HTR-8/SVneo (cell line): Measurements from ENCODE around the gene RALGPS1.
"Not testable (repeated sequence)": the region's sequence is repeated elsewhere in the genome, so short reads cannot be mapped to it uniquely, and the experiment has no call there.

ENCODE experiments used
- DNase-seq: peaks from one replicate; pipeline ENCODE4 v3.0.0; 2011; ENCODE audit warnings: low spot score, mixed read lengths; ENCODE audit not compliant: insufficient read length
- FAIRE-seq: peaks from 2 replicates; lab custom pipeline; 2011; peaks lifted over from hg19 to GRCh38; lab: Jason Lieb, UNC

Gene RALGPS1

GRCh38 chr9:127142931-127143464 is 228.4 kb downstream of the RALGPS1 start:
- FAIRE-seq (no peak), DNase-seq (no peak)

GRCh38 chr9:127143920-127144465 is 229.4 kb downstream of the RALGPS1 start:
- FAIRE-seq (no peak), DNase-seq (no peak)

- FAIRE-seq (no peak), DNase-seq (no peak)
Measured at GRCh38 chr9:127144670-127145445, 230.3 kb downstream of the RALGPS1 start.

- not testable (repeated sequence) for DNase-seq, FAIRE-seq
Measured at GRCh38 chr9:127146841-127147240, 232.3 kb downstream of the RALGPS1 start.

GRCh38 chr9:127147251-127147650 is 232.7 kb downstream of the RALGPS1 start:
- no peak for DNase-seq
- FAIRE-seq = no peak

- FAIRE-seq (no peak), DNase-seq (no peak)
Measured at GRCh38 chr9:127148014-127148413, 233.4 kb downstream of the RALGPS1 start.

GRCh38 chr9:127149010-127149409 is 234.4 kb downstream of the RALGPS1 start:
- FAIRE-seq (no peak), DNase-seq (no peak)

- DNase-seq (no peak), FAIRE-seq (no peak)
Measured at GRCh38 chr9:127149463-127150390, 235.1 kb downstream of the RALGPS1 start.

GRCh38 chr9:127153501-127153900 is 238.9 kb downstream of the RALGPS1 start:
- FAIRE-seq (no peak), DNase-seq (no peak)

GRCh38 chr9:127154003-127154389 is 239.4 kb downstream of the RALGPS1 start:
- DNase-seq = no peak
- no peak for FAIRE-seq

- no peak for FAIRE-seq
- DNase-seq = no peak
Measured at GRCh38 chr9:127154390-127155191, 240.0 kb downstream of the RALGPS1 start.

- no peak for DNase-seq
- FAIRE-seq = no peak
Measured at GRCh38 chr9:127155314-127155960, 240.9 kb downstream of the RALGPS1 start.

GRCh38 chr9:127158786-127159324 is 244.3 kb downstream of the RALGPS1 start:
- no peak for FAIRE-seq
- no peak for DNase-seq

GRCh38 chr9:127159325-127159801 is 244.8 kb downstream of the RALGPS1 start:
- no peak for FAIRE-seq

GRCh38 chr9:127159949-127160610 is 245.5 kb downstream of the RALGPS1 start:
- DNase-seq = no peak
- FAIRE-seq = no peak

More at GRCh38 chr9:127159325-127159801, 244.8 kb downstream of the RALGPS1 start:
- peak; percentile 24 for DNase-seq

- DNase-seq (no peak), FAIRE-seq (no peak)
Measured at GRCh38 chr9:127161081-127161624, 246.6 kb downstream of the RALGPS1 start.

- no peak for FAIRE-seq
- no peak for DNase-seq
Measured at GRCh38 chr9:127162046-127162863, 247.7 kb downstream of the RALGPS1 start.
